NCI-H526 treated with DMSO at 0.1 percent for 48 hours (cell line): ENCODE measurements around the gene C3orf33.
"Not testable (repeated sequence)": the region's sequence is repeated elsewhere in the genome, so short reads cannot be mapped to it uniquely, and the experiment has no call there.

ENCODE experiments used
- DNase-seq: peaks from one replicate; lab custom pipeline; 2025; lab: John Stamatoyannopoulos, UW

Gene C3orf33, protein sequence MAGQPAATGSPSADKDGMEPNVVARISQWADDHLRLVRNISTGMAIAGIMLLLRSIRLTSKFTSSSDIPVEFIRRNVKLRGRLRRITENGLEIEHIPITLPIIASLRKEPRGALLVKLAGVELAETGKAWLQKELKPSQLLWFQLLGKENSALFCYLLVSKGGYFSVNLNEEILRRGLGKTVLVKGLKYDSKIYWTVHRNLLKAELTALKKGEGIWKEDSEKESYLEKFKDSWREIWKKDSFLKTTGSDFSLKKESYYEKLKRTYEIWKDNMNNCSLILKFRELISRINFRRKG

GRCh38 chr3:155805802-155806618 is at the start of gene C3orf33:
TSS of gene C3orf33 (minus strand) at chr3:155806278. CDS start at chr3:155806252, 26 bp downstream.
- peak; percentile 73 for DNase-seq

DNA sequence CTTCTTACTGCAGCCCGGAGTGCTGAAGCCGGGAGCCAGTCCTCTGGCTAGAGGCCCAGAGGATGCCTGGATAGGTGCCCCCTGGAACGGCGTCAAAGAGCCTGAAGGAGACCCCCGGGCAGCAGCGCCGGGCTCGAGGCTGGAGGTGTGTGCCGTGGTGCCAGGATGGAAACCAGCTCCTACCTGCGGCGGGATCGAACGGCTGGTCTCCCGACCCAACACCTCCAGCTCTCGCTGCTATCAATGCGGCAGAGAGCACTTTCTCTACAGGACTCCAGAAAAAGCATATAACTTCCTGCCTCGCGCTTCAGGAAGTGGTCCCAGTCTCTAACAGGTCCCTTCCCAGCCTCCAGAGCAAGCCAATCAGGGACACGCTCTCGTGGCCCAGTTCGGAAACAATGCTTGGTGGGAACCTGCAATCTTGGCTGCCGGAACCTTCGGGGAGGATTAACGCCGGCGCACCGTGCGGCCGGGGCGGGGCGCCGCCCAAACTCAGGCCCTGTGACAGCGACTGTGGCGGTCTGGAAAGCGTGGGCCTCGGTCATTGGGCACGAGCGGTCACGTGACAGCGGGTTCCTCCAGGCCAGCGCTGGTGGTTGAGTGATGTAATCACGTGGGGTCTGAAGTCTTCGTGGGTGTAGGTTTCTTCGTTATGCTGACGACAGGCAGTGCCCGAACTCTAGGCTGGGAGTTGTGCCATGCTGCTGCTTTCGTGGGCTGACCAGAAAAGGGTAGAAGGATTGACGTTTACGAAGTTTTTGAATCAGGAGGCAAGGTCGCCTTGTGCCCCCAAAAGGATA is 48.3 kb upstream of the C3orf33 start, which contains the start of gene SLC33A1:
Gene SLC33A1, minus strand, starts transcription at position 287 of the 800 bp plus-strand sequence. CDS start 430 bp downstream, outside the sequence.
- DNase-seq = peak; percentile 97

DNA sequence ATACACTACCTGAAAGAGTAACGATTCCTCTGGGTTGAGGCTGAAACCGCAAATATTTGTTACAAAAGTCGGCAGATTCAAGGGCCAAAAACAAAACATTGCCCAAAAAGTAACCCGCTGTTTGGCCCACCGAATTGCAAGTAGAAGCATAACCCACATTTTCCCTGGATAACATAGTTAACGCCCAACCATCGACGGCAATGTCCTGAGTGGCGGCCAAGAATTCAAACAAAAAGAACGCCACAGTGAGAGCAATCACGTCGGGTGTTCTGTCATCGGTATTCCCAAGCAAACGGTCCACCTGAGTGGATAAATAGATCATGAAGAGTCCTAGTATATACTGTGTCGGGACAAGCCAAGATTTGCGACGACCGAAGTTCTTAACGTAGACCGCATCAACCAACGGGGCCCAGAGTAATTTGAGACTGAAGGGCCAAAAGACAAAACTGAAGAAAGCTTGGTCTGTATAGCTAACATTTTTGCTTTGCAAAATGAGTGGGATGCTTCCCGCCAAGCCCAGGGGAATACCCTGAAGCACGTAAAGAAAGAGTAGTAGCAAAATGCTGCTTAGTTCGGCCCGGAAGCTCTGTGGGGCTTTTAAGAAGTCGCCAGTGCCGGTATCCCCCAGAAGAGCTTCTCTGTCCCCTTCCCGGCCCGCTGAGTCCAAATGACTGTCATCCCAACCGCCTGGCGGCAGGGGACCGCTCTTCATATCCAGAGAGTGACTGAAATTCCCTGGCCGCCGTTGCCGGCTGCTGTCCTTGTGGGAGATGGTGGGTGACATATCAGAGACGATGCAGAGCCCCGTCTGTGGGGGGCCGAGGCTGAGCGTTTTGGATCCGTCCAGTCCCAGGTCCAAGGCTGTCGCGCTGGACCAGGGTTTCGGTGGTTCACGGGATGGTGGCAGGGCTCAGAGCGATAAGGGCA is 47.4 kb upstream of the C3orf33 start:
- DNase-seq = no peak

GRCh38 chr3:155852341-155852740 is 46.3 kb upstream of the C3orf33 start:
- no peak for DNase-seq

- not testable (repeated sequence) for DNase-seq
Observed at GRCh38 chr3:155849404-155849803, 43.3 kb upstream of the C3orf33 start.

DNA sequence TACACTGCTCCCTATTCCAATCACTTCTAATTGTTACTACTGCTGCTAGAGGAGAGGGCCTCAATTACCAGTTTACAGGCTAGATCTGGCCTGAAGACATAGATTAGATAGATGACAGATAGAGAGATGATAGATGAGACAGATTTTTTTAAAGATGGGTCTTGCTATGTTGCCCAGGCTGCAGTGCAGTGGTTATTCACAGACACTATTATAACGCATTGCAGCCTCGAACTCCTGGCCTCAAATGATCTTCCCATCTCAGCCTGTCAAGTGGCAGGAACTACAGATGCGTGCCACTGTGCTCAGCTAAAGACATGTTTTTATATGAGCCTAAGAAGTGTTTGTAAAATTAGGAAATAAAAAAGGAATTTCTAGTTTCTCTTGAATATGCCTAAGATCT is 41.9 kb upstream of the C3orf33 start:
- no peak for DNase-seq

- no peak for DNase-seq
Observed at GRCh38 chr3:155846119-155846518, 40.0 kb upstream of the C3orf33 start.

- no peak for DNase-seq
Observed at GRCh38 chr3:155843569-155843968, 37.5 kb upstream of the C3orf33 start.

DNA sequence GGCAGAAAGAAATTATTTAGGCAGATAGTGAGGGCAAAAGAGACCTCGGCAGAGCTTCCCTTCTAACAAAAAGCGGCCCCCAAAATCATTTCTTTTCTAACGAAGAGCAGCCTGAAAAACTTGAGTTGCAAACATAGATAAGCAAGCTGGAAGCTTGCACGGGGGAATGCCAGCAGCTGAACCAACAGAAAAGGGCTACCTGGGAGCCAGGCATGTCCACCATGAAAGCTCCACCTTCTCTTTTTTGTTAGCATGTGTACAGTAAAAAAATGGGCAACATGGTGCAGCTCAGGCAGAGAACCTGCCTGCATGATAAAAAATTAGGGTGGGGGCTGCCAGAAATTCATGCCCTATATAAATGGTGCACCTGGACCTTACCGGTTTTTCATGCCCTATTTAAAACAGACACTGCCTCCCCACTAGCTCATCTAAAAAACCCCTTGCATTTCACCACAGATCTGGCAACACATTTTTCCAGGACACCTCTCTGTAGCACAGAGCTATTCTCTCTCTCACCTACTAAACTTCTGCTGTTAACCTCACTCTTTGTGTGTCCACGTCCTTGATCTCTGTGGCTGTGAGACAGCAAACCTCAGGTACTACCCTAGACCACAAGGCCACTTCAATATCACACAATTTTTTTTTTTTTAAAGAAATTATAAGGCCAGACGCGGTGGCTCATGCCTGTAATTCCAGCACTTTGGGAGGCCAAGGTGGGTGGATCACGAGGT is 29.4 kb upstream of the C3orf33 start:
- no peak for DNase-seq

GRCh38 chr3:155828490-155829098 is 22.5 kb upstream of the C3orf33 start:
- DNase-seq = not testable (repeated sequence)

DNA sequence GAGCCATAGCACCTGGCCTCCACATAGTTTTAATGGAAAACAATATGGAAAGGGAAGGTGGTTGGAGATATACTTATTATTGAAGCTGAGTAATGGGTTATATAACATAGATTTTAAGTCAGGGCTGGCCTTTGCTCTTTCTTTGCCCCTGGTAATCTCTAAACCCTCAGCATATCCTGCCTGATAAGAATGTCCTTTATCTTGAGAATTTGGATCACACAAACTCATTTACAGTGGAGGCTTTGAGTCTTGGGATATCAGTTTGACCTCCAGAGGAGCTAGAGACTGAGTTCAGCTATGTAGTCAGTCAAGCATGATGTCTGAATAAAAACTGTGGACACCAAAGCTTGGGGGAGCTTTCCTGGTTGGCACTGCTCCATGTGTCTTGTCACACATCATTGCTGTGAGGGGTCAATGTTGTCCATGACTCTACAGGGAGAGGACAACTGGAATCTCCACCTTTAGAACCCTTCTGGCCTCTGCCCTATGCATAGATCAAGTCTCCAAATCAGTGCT is 9.0 kb upstream of the C3orf33 start:
- no peak for DNase-seq

DNA sequence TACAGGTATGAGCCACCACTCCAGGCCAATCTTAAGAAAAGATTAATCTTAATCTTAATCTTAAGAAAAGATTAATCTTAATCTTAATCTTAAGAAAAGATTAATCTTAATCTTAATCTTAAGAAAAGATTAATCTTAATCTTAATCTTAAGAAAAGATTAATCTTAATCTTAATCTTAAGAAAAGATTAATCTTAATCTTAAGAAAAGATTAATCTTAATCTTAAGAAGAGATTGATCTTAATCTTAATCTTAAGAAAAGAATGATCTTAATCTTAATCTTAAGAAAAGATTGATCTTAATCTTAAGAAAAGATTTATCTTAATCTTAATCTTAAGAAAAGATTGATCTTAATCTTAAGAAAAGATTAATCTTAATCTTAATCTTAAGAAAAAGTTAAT is 7.1 kb upstream of the C3orf33 start:
- DNase-seq = not testable (repeated sequence)

DNA sequence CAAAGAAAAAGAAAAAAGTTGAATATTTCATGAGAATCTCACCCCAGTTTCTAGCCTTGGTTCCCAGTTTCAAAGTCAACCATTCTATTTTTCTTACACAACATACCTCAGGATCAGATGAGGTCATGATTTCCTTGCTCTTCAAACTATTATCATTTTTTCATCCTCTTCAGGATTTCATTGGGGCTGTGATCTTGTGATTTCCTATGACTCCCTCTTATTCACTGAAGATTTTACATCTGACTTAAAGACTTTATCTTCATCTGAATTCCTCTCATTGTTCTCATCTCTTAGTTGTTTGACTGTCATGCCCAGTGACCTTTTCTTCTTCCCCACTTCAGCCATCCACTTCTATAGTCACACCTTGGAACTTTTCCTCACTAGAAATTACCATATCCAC is 3.1 kb upstream of the C3orf33 start:
- DNase-seq = no peak

DNA sequence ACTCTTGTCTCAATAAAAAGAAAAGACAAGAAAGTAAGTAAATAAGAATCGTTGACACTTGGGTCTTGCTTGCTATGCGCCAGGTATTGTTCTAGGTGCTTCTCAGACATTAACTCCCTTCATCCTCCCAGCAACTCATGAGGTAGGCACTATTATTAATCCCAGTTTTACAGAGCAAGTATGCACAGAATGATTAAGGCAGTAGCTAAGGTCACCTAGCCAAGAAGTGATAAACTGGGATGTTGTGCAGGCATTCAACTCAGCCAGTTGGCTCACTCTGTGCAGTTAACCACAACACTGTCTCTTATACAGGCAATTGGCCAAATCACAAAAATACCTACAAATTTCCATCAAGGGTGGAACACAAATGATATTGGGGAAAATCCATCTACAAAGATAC is 1.7 kb upstream of the C3orf33 start:
- DNase-seq = no peak

DNA sequence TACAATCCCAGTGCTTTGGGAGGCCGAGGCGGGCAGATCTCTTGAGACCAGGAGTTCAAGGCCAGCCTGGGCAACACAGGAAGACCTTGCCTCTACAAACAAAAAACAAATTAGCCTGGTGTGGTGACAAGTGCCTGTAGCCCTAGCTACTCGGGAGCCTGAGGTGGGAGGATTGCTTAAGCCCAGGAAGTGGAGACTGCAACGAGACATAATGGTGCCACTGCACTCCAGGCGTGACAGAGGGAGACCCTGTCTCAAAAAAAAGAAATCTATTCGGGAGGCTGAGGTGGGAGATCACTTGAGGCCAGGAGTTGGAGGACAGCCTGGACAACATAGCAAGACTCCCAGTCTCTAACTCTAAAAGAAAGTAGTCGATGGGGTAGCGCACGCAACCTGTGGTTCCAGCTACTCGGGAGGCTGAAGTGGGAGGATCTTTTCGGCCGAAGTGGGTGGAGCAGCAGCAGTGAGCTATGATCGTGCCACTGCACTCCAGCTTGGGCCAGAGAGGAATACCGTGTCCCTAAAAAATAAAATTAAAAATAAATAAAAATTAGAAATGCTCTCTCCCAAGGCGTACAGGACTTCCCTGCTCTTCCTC is 775 bp downstream of the C3orf33 start:
- no peak for DNase-seq

DNA sequence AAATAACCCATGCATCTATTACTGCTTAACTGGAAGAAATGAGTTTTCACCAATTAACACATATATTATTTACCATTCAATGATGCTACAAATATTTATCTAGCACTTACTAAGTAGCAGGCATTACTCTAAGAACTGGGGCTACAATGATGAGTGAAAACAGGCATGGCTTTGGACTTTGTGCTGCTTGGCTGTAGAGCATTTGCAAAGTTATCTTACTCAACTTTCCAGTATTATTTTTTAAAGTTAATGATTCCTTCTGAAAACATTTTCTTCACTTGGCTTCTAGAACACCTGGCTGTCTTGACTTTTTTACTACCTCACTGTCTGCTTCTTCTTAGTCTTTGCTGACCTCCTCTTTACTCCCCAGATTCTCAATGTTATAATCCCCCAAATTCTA is 1.8 kb downstream of the C3orf33 start:
- DNase-seq = no peak

DNA sequence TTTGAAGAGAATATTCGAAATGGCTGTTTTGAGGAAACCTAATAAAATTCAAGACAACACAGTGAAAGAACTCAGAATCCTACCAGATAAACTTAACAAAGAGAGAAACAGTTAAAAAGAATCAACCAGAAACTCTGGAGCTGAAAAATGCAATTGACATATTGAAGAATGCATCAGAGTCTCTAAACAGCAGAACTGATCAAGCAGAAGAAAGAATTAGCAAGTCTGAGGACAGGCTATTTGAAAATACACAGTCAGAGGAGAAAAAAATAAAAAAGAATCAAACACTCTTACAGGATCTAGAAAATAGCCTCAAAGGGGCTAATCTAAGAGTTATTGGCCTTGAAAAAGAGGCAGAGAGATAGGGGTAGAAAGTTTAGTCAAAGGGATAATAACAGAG is 13.5 kb downstream of the C3orf33 start:
- DNase-seq = no peak

DNA sequence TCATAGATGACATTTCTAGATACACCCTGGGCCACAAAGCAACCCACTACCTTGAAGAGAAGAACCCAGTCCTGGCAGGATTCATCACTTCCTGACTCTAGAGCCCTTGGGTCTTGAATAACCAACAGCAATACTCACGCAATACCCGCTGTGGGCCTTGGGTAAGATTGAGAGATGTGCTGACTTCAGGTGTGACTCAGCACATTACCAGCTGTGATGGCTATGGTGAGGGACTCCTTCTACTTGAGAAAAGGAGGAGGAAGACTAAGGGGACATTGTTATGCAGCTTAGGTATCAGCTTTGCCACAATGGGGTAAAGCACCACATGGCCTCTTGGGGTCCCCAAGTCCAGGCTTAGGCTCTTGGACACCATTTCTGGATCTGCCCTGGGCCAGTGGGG is 14.9 kb downstream of the C3orf33 start:
- DNase-seq = no peak

GRCh38 chr3:155790272-155790925 is 15.7 kb downstream of the C3orf33 start:
- DNase-seq = no peak
